Transverse colon (tissue), 4 donors: Measurements from ENCODE around the gene AHI1. TPM values are rescaled to one million over a fixed set of nuclear protein-coding genes. Genes with fewer than 3 reads are reported as not detected.

ENCODE experiments used
- DNase-seq: peaks from one replicate; pipeline ENCODE4 v3.0.0-alpha.2; 2019
- H3K27ac ChIP-seq, 4 donors: fragments of 200-600 bp; sonication (generic); 2 replicates each; pipeline ENCODE4 v1.5.1; 2016 to 2018; ENCODE audit warnings: inconsistent platforms in 4 of 4
- H3K27me3 ChIP-seq: fragments of 200-600 bp; sonication (generic); 2 replicates; pipeline ENCODE4 v1.5.1; 2017; ENCODE audit warnings: inconsistent platforms
- H3K36me3 ChIP-seq, 4 donors: fragments of 200-600 bp; sonication (generic); 2 replicates each; pipeline ENCODE4 v1.5.1; 2017 to 2019; ENCODE audit warnings: inconsistent platforms in 4 of 4
- H3K4me1 ChIP-seq, 4 donors: fragments of 200-600 bp; sonication (generic); 2 replicates each; pipeline ENCODE4 v1.5.1; 2017 to 2020; ENCODE audit warnings: inconsistent platforms in 4 of 4
- H3K4me3 ChIP-seq, 4 donors: fragments of 200-600 bp; sonication (generic); 1 replicate in 1 of 4; 2 replicates in 3 of 4; pipeline versions ENCODE4 v1.5.1 to v1.6.1; 2017 to 2019; ENCODE audit warnings: inconsistent platforms in 4 of 4
- H3K9me3 ChIP-seq, 2 donors: fragments of 200-600 bp; sonication (generic); 2 replicates each; pipeline ENCODE4 v1.5.1; 2017 to 2019; ENCODE audit warnings: inconsistent platforms in 2 of 2
- CTCF ChIP-seq, 5 experiments: fragments of 200-600 bp in 3 of 5; fragments of 450-650 bp in 2 of 5; sonication (generic) in 3 of 5; IDR thresholded peaks; 1 replicate in 2 of 5; 2 replicates in 3 of 5; pipeline ENCODE4 v1.5.1; 2016 to 2017; ENCODE audit warnings: antibody characterized with exemption in 5 of 5, inconsistent platforms in 3 of 5, mild to moderate bottlenecking in 2 of 5, moderate library complexity in 1 of 5
- EP300 ChIP-seq: sonication (generic); formaldehyde crosslinking; IDR thresholded peaks from one replicate; pipeline ENCODE4 v1.6.1; 2017; ENCODE audit warnings: antibody characterized with exemption, low read depth
- POLR2A ChIP-seq: fragments of 450-650 bp; IDR thresholded peaks from one replicate; pipeline ENCODE4 v1.6.1; 2016; ENCODE audit warnings: antibody characterized with exemption, mild to moderate bottlenecking, moderate library complexity
- POLR2AphosphoS5 ChIP-seq, 3 donors: sonication (generic); formaldehyde crosslinking; IDR thresholded peaks; one replicate each; pipeline ENCODE4 v1.6.1; 2016; ENCODE audit warnings: antibody characterized with exemption in 3 of 3
- WGBS, 2 donors: methylation state at CpG; one replicate each; pipeline ENCODE4 v1.1.5; 2018; ENCODE audit warnings: low coverage in 1 of 2; 5-methylcytosine and 5-hydroxymethylcytosine counted together
- in situ Hi-C, 4 donors: fragments of 200-750 bp; cut with MboI; loops; one replicate each; pipeline versions ENCODE4 v1.15.0 to v1.15.1; 2017; ENCODE audit warnings: low sequenced_read_pairs in 3 of 4, low pct_ligation_motif_present in 1 of 4, low pct_unique_long_range_greater_than_20kb in 1 of 4
- intact Hi-C: fragments of 100-400 bp; cut with DNase I; formaldehyde crosslinking; loops from one replicate; pipeline ENCODE4 v1.15.1; 2023; ENCODE audit warnings: low total_unique reads
- total RNA-seq, 4 donors: library from RNA; depleted of rRNA; stranded (reverse); fragments of >200 nt; gene quantifications; one replicate each; pipeline ENCODE4 v1.1.0, GENCODE V29; 2016

The AHI1 gene
- total RNA-seq, 4 donors from 2014 or later: 16.2 to 119 (median 34.2) TPM

- Histone ChIP-seq H3K36me3 (no peaks in the 10 kb centered on the region), H3K4me1 (no peaks in the 10 kb centered on the region), H3K9me3 (no peaks in the 10 kb centered on the region), H3K4me3 (no peak overlapping the region), H3K27ac (no peak overlapping the region), H3K27me3 (no peaks in the 10 kb centered on the region)
- WGBS, 2 donors: 82 to 95% methylated on average over 4 to 5 of the region's 5 CpGs
- DNase-seq: no peak
- in situ Hi-C loops (no loop called here), intact Hi-C loops (no loop called here)
- TF ChIP-seq POLR2AphosphoS5 (IDR thresholded peaks at IDR 0.05) (no peak), EP300 (no peak), CTCF (IDR thresholded peaks at IDR 0.05) (no peak), POLR2A (no peak)
Observed at GRCh38 chr6:135306740-135307420, 190.7 kb downstream of the AHI1 start.

GRCh38 chr6:135306166-135306565 lies 191.4 kb downstream of the AHI1 start:
- no peaks in the 10 kb centered on the region for H3K9me3 ChIP-seq
- no peaks in the 10 kb centered on the region for H3K4me1 ChIP-seq
- DNase-seq: no peak
- WGBS, 2 donors: 93 to 100% methylated on average over 2 of the region's 2 CpGs
- no peaks in the 10 kb centered on the region for H3K27me3 ChIP-seq
- H3K36me3 ChIP-seq: no peaks in the 10 kb centered on the region
- no peak overlapping the region for H3K27ac ChIP-seq
- intact Hi-C loops (no loop called here), in situ Hi-C loops (no loop called here)
- no peak for TF ChIP-seq POLR2AphosphoS5 (IDR thresholded peaks at IDR 0.05)
- TF ChIP-seq CTCF (IDR thresholded peaks at IDR 0.05): no peak
- no peak for TF ChIP-seq POLR2A
- TF ChIP-seq EP300: no peak
- H3K4me3 ChIP-seq: no peak overlapping the region

DNA sequence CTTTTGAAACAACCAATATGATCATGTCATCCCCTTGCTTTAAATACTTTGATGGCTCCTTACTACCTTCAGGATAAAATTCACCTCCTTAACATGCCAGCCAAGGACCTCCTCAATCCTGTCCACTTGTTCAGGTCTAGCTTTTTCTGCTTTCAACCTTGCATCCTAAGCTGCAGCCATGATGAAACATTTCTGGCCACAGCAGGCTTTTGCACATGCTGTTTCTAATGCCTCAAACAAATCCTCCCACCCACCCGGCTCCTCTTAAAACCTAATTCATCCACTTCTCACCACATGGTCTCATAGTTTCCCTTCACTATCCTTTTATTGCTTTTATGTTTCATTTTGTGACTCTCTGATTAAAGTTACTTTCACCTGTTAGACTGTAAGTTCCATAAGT lies 191.9 kb downstream of the AHI1 start:
- TF ChIP-seq POLR2AphosphoS5 (IDR thresholded peaks at IDR 0.05) (no peak), POLR2A (no peak), EP300 (no peak), CTCF (IDR thresholded peaks at IDR 0.05) (no peak)
- 90 to 100% methylated on average over 1 of the region's 1 CpG for WGBS, 2 donors
- no peaks in the 10 kb centered on the region for H3K36me3 ChIP-seq

GRCh38 chr6:135304883-135305282 lies 192.7 kb downstream of the AHI1 start:
- H3K36me3 ChIP-seq: no peaks in the 10 kb centered on the region
- in situ Hi-C loops (no loop called here), intact Hi-C loops (no loop called here)
- TF ChIP-seq CTCF (IDR thresholded peaks at IDR 0.05) (no peak), POLR2AphosphoS5 (IDR thresholded peaks at IDR 0.05) (no peak), EP300 (no peak), POLR2A (no peak)
- no peaks in the 10 kb centered on the region for H3K4me1 ChIP-seq
- H3K27me3 ChIP-seq: no peaks in the 10 kb centered on the region
- 95 to 100% methylated on average over 4 of the region's 4 CpGs for WGBS, 2 donors
- H3K4me3 ChIP-seq: no peak overlapping the region
- no peak for DNase-seq
- no peaks in the 10 kb centered on the region for H3K9me3 ChIP-seq
- H3K27ac ChIP-seq: no peak overlapping the region

More for the DNA sequence above, 191.9 kb downstream of the AHI1 start:
- H3K27ac ChIP-seq: no peak overlapping the region
- in situ Hi-C loops (no loop called here), intact Hi-C loops (no loop called here)
- H3K27me3 ChIP-seq: no peaks in the 10 kb centered on the region
- H3K9me3 ChIP-seq: no peaks in the 10 kb centered on the region
- no peaks in the 10 kb centered on the region for H3K4me1 ChIP-seq
- no peak for DNase-seq
- H3K4me3 ChIP-seq: no peak overlapping the region
